Stimulated activated CD4-positive, alpha-beta T cell treated with anti-CD3 and anti-CD28 coated beads, TNF-alpha, amount 100 ng/mL, for 48 hours (primary cell): Measurements from ENCODE around the gene TMEM174.
"Not testable (repeated sequence)": the region's sequence is repeated elsewhere in the genome, so short reads cannot be mapped to it uniquely, and the experiment has no call there.

Experiments used
- DNase-seq, 3 donors: peaks; one replicate each; pipeline ENCODE4 v3.0.0-alpha.2; 2020; ENCODE audit warnings: low read depth in 3 of 3

Gene TMEM174

GRCh38 chr5:73193592-73193991 lies 20.6 kb downstream of the TMEM174 start:
- no peak for DNase-seq

GRCh38 chr5:73196201-73196600 lies 23.2 kb downstream of the TMEM174 start:
- no peak for DNase-seq

GRCh38 chr5:73197637-73198257 lies 24.8 kb downstream of the TMEM174 start:
- DNase-seq: no peak

GRCh38 chr5:73198833-73199592 lies 26.0 kb downstream of the TMEM174 start:
- no peak for DNase-seq

- no peak for DNase-seq
These were observed 26.7 kb downstream of the TMEM174 start for GRCh38 chr5:73199671-73200070.

GRCh38 chr5:73201547-73202513 lies 28.8 kb downstream of the TMEM174 start:
- DNase-seq: peak; percentile 56 to 65 (median 58)

GRCh38 chr5:73204332-73204731 lies 31.3 kb downstream of the TMEM174 start:
- no peak for DNase-seq

- no peak for DNase-seq
These were observed 31.7 kb downstream of the TMEM174 start for GRCh38 chr5:73204733-73205132.

GRCh38 chr5:73205305-73205704 lies 32.3 kb downstream of the TMEM174 start:
- DNase-seq: no peak

GRCh38 chr5:73207239-73207638 lies 34.2 kb downstream of the TMEM174 start:
- DNase-seq: not testable (repeated sequence)

GRCh38 chr5:73209075-73209474 lies 36.1 kb downstream of the TMEM174 start:
- DNase-seq: not testable (repeated sequence)

GRCh38 chr5:73212693-73213092 lies 39.7 kb downstream of the TMEM174 start:
- DNase-seq: not testable (repeated sequence)

GRCh38 chr5:73213566-73213998 lies 40.6 kb downstream of the TMEM174 start:
- DNase-seq: peak in 1 of 3 donors; percentile 17

GRCh38 chr5:73214306-73214705 lies 41.3 kb downstream of the TMEM174 start:
- no peak for DNase-seq

- DNase-seq: no peak
These were observed 42.0 kb downstream of the TMEM174 start for GRCh38 chr5:73214996-73215395.

GRCh38 chr5:73215531-73215890 lies 42.5 kb downstream of the TMEM174 start:
- no peak for DNase-seq

GRCh38 chr5:73215891-73216610 lies 43.1 kb downstream of the TMEM174 start:
- peak; percentile 29 to 57 (median 46) for DNase-seq

- DNase-seq: no peak
These were observed 45.7 kb downstream of the TMEM174 start for GRCh38 chr5:73218552-73219171.

- DNase-seq: not testable (repeated sequence)
These were observed 46.3 kb downstream of the TMEM174 start for GRCh38 chr5:73219336-73219735.

- DNase-seq: no peak
These were observed 48.2 kb downstream of the TMEM174 start for GRCh38 chr5:73221161-73221560.

GRCh38 chr5:73221726-73222125 lies 48.7 kb downstream of the TMEM174 start:
- DNase-seq: no peak
